ENCODE measurements around the gene LRRC36.

LRRC36 gene

GRCh38 chr16:67430977-67431774 is 104.6 kb downstream of the LRRC36 start, which contains the start of gene HSD11B2:
TSS of gene HSD11B2 (plus strand) at chr16:67431121. CDS start at chr16:67431249, 128 bp downstream.
- peaks cover 17% of the 10 kb centered on the region for H3K27me3 ChIP-seq (replicated peaks; ENCODE audit: control insufficient read depth, insufficient read depth, low read length)
- peak; percentile 82 for DNase-seq (ENCODE audit: low read depth)
- peaks cover 9% of the 10 kb centered on the region for H3K4me1 ChIP-seq (ENCODE audit: control insufficient read depth, insufficient read depth, low read length)
- no peaks in the 10 kb centered on the region for H3K9me3 ChIP-seq (ENCODE audit: control insufficient read depth, low read length)
- peaks cover 4% of the 10 kb centered on the region for H3K36me3 ChIP-seq (ENCODE audit: control insufficient read depth, insufficient read depth, low read length, severe bottlenecking)
- H3K9ac ChIP-seq (ENCODE audit: low read length), result no peak within 1 kb of the TSS
- peak within 1 kb of the TSS; percentile 70 for H3K4me3 ChIP-seq (ENCODE audit: low read length)

DNA sequence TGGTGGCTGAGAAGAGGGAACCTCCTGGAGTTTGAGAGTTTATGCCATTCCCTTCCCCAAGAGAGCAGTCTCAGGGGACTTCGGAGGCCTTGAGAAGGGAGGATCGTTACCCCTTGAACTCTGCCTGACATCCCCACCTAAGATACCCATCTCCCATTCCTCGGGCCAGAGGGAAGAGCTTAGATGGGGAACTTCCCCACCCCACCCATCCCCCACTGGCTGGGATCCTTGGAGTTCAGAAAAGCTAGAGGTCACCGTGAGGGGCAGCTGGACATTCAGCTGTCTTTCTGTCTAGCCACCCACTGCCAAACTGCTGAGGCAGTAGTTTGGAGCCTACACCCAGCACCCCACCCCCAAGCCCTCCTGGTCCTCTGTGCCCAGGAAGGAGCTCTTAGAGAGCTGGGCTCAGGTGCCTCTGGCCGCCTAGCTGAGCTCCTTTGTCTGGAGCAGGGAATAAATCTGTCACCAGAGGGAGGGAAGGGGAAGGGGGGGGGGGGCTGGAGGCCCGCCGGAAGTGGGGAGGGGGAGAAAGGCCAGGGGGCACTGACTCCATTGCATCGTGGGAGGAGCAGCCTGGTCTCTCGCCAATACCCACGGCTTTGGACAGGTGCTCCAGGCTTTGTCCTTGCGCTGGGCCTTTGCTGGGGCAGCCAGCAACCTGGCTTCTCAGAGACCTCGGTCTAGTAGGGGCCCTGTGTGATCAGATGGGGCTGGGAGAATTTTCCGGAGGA is 105.3 kb downstream of the LRRC36 start:
- Histone ChIP-seq H3K4me1 (ENCODE audit: control insufficient read depth, insufficient read depth, low read length) (peaks cover 9% of the 10 kb centered on the region), H3K36me3 (ENCODE audit: control insufficient read depth, insufficient read depth, low read length, severe bottlenecking) (peaks cover 10% of the 10 kb centered on the region), H3K4me3 (ENCODE audit: low read length) (peak overlapping the region; percentile 70), H3K9me3 (ENCODE audit: control insufficient read depth, low read length) (no peaks in the 10 kb centered on the region), H3K27me3 (replicated peaks; ENCODE audit: control insufficient read depth, insufficient read depth, low read length) (peaks cover 17% of the 10 kb centered on the region), H3K9ac (ENCODE audit: low read length) (no peak overlapping the region)
- DNase-seq (ENCODE audit: low read depth), result no peak

DNA sequence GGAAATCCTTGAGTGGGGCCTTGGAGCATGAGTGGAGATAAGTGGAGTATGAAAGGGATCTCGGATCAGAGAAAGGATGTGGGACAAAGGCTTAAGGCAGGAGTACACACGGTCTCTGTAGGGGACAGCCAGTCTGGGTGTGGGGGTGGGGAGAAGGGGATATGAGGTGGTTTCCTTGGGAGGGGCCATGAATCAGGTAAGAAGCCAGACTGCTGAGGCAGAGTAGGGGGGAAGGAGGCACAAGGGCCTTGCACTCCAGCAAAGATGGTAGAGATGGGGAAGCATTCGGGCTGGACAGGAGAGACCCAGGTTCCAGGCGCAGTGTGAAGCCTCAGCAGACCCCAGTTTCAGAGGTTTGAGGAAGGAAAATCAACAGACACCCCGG is 105.9 kb downstream of the LRRC36 start:
- Histone ChIP-seq H3K4me3 (ENCODE audit: low read length) (no peak overlapping the region), H3K9ac (ENCODE audit: low read length) (no peak overlapping the region), H3K9me3 (ENCODE audit: control insufficient read depth, low read length) (no peaks in the 10 kb centered on the region), H3K36me3 (ENCODE audit: control insufficient read depth, insufficient read depth, low read length, severe bottlenecking) (peaks cover 14% of the 10 kb centered on the region), H3K27me3 (replicated peaks; ENCODE audit: control insufficient read depth, insufficient read depth, low read length) (peaks cover 17% of the 10 kb centered on the region), H3K4me1 (ENCODE audit: control insufficient read depth, insufficient read depth, low read length) (peaks cover 9% of the 10 kb centered on the region)
- no peak for DNase-seq (ENCODE audit: low read depth)

DNA sequence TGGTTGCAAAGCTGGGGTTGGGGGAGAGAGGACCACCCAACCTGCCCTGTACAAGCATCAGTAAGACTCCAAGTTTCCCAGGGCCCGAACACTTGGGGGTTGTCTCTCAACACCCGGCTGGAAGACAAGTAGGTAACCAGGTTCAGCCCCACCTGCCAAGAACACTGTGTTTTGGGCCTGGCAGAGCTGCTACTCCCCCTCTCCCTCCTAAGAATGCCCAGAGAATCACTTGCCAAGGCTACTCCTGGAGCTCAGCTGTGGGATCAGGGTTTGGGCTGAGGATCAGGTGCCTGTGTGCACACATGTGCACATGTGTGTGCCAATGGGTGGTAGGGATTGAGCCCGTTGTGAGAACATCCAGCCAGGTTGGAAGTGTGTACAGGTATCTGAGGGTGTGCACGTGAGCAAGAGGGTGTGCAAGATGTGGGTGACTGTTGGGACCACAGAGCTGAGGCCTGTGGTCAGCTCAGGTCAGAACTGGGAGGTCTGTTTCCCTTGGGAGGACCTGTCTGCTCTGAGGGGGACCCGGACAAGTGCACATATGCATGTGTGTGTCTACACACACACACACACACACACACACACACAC is 106.6 kb downstream of the LRRC36 start:
- Histone ChIP-seq H3K27me3 (replicated peaks; ENCODE audit: control insufficient read depth, insufficient read depth, low read length) (peaks cover 17% of the 10 kb centered on the region), H3K36me3 (ENCODE audit: control insufficient read depth, insufficient read depth, low read length, severe bottlenecking) (peaks cover 21% of the 10 kb centered on the region), H3K9me3 (ENCODE audit: control insufficient read depth, low read length) (no peaks in the 10 kb centered on the region), H3K4me3 (ENCODE audit: low read length) (no peak overlapping the region), H3K4me1 (ENCODE audit: control insufficient read depth, insufficient read depth, low read length) (peaks cover 5% of the 10 kb centered on the region), H3K9ac (ENCODE audit: low read length) (no peak overlapping the region)
- no peak for DNase-seq (ENCODE audit: low read depth)

Data from adipocyte (in vitro differentiated cells).